ENCODE results near the gene CA10.

DNA sequence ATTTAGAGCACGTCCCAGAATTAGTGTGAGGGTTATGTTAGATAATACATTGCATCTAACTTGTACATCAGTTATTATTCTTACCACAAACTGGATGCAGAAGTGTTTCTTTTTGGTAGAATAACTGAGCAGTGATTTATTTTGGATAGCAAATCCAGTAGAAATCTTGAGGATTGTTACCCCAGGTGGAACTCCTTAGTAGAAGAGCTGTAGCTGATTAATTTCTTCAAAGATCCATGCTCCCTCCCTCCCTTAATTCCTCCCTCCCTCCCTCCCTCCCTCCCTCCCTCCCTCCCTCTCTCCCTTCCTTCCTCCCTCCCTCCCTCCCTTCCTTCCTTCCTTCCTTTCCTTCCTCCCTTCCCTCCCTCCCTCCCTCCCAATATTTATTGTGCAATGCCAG, 337.7 kb downstream of the CA10 start:
- TF ChIP-seq CTCF (conservative IDR thresholded peaks at IDR 0.05 in 1 of 2, IDR thresholded peaks at IDR 0.05 in 1 of 2; ENCODE audit: low read depth in 1 of 2, low read length in 2 of 2) (no peak), EZH2 (IDR thresholded peaks at IDR 0.05; ENCODE audit: low read length, missing control alignments) (no peak)
